Lower lobe of right lung (tissue), 2 donors: ENCODE data around the gene NOTCH2. TPM values are rescaled to one million over a fixed set of nuclear protein-coding genes. Genes with fewer than 3 reads are reported as not detected.

ENCODE experiments used
- ATAC-seq, 2 donors: fragments of 200-7000 bp; cut with Tn5 transposase; one replicate each; pipeline ENCODE4 v1.9.1; 2020 to 2022; ENCODE audit warnings: mild to moderate bottlenecking in 2 of 2, moderate library complexity in 2 of 2
- DNase-seq: peaks from one replicate; pipeline ENCODE4 v3.0.0-alpha.2; 2020
- H3K27ac ChIP-seq: fragments of 200-600 bp; one replicate; pipeline ENCODE4 v1.8.0; 2022
- H3K27me3 ChIP-seq: fragments of 200-600 bp; one replicate; pipeline ENCODE4 v1.8.0; 2022; ENCODE audit warnings: low read depth
- H3K36me3 ChIP-seq: fragments of 200-600 bp; one replicate; pipeline ENCODE4 v1.8.0; 2022; ENCODE audit warnings: mild to moderate bottlenecking
- H3K4me1 ChIP-seq: fragments of 200-600 bp; one replicate; pipeline ENCODE4 v1.8.0; 2022
- H3K4me3 ChIP-seq: fragments of 200-600 bp; one replicate; pipeline ENCODE4 v1.8.0; 2022; ENCODE audit warnings: mild to moderate bottlenecking
- H3K9me3 ChIP-seq: fragments of 200-600 bp; one replicate; pipeline ENCODE4 v1.8.0; 2022
- intact Hi-C: fragments of 100-400 bp; cut with DNase I; formaldehyde crosslinking; loops from one replicate; pipeline ENCODE4 v1.11.0; 2022
- total RNA-seq: library from RNA; stranded (reverse); fragmentation: NEBNext Ultra II Directional; extraction: Animal tissue kit (Norgen Biotek cat#: 25700); gene quantifications from one replicate; pipeline ENCODE4 v1.2.1, GENCODE V29; 2021
- TF ChIP-seq, protein P1 (sequence below): fragments of 200-600 bp; IDR thresholded peaks from one replicate; pipeline ENCODE4 v1.8.0; 2022; ENCODE audit warnings: antibody characterized with exemption, mild to moderate bottlenecking
- donor health status: DM: no; HTN: yes; CAD: no; lungs with severe emphysema.

NOTCH2 gene
- total RNA-seq, 1 donor from 2014 or later: 101 TPM

DNA sequence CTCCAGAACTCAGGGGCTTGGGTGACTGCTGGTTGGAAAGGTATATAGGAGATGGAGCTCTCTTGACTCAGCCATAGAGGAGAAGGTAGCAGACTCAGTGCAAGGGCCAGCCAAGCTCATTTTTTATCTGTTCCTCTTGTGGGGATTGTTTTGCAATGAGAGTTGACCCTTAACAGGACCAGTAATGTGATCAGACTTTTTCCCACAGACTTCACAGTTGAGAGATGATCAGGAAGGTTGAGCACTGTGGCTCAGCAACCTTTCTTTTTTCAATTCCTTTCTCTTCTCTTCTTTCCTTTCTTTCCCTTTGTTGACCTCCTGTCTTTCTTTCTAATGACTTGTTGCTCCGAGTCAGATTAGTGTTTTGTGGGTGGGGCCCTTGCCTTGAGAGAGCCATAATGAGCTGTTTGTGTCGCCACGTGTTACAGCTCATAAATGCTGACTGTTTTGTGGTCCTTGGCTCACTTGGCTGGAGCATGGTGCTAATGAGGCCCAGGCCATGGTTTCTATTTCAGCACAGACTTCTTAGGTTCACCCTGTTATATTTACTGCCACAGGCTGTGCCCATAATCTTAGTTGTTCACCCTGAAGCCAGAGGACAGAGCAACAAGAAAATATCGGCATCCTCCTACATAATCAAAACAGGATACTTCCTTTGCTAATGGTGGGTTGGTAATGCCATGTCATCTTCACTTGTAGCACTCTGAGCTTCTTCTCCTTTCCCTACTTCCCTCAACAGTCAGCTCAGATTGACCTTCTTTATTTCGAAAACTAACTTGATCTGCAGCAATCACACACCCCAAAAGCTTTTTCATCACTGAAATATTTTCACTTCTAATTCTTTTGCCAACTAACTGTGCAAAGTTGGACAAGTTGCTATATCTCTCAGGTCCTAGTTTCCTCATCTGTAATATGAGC, 187.1 kb downstream of the NOTCH2 start:
- intact Hi-C loops: no loop called here
- Histone ChIP-seq H3K36me3 (no peaks in the 10 kb centered on the region), H3K4me3 (no peak overlapping the region), H3K9me3 (no peaks in the 10 kb centered on the region), H3K27ac (no peak overlapping the region), H3K4me1 (no peaks in the 10 kb centered on the region), H3K27me3 (no peaks in the 10 kb centered on the region)
- TF ChIP-seq, protein P1, sequence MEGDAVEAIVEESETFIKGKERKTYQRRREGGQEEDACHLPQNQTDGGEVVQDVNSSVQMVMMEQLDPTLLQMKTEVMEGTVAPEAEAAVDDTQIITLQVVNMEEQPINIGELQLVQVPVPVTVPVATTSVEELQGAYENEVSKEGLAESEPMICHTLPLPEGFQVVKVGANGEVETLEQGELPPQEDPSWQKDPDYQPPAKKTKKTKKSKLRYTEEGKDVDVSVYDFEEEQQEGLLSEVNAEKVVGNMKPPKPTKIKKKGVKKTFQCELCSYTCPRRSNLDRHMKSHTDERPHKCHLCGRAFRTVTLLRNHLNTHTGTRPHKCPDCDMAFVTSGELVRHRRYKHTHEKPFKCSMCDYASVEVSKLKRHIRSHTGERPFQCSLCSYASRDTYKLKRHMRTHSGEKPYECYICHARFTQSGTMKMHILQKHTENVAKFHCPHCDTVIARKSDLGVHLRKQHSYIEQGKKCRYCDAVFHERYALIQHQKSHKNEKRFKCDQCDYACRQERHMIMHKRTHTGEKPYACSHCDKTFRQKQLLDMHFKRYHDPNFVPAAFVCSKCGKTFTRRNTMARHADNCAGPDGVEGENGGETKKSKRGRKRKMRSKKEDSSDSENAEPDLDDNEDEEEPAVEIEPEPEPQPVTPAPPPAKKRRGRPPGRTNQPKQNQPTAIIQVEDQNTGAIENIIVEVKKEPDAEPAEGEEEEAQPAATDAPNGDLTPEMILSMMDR: no peak
- DNase-seq (no peak), ATAC-seq (peak in 1 of 2 donors; percentile 49)

DNA sequence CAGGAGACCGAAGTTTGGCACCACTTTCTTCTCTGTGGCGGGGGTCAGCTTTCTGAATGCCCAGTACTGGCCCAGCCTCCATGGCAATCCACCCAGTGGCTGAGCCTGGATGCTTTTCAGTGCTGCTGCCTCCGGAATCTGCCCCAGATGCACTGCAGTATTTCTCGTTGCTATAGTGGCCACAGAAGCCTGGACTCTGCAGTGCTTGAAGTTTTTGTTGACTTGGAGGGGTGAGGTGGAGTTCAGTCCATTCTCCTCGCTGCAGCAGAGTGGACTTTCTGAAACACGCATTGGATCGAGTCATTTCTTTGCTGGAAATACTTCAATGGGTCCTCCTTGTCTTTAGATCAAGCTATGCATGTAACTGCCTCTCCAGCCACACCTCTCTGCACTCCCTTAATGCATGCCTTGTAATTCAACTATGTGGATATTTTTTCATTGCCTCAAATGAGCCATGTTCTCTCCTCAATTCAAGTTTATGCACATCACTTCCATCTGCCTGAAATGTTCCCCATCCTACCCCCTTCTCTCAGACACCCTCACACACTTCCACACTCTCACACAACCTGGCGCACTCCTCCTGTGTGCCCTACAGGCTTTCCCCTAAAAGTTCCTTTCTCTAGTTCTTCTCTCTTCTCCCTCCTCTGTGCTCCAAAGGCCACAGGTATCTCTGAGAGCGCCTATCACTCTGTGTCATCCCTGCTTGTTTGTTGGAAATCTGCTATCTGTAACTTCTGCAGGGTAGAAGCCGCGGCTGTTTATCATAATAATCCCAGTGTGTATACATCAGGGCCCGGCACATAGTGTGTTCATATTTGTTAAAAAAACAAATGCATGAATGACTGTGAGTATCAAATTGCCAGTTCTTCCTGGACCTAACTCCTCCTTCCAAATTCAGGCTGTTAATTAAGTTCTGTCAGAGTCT, 189.7 kb downstream of the NOTCH2 start:
- no peaks in the 10 kb centered on the region for H3K9me3 ChIP-seq
- ATAC-seq (no peak), DNase-seq (no peak)
- TF ChIP-seq, protein P1: no peak
- intact Hi-C loops: no loop called here
- H3K27ac ChIP-seq: no peak overlapping the region
- H3K4me3 ChIP-seq: no peak overlapping the region
- no peaks in the 10 kb centered on the region for H3K27me3 ChIP-seq
- no peaks in the 10 kb centered on the region for H3K4me1 ChIP-seq
- H3K36me3 ChIP-seq: no peaks in the 10 kb centered on the region

DNA sequence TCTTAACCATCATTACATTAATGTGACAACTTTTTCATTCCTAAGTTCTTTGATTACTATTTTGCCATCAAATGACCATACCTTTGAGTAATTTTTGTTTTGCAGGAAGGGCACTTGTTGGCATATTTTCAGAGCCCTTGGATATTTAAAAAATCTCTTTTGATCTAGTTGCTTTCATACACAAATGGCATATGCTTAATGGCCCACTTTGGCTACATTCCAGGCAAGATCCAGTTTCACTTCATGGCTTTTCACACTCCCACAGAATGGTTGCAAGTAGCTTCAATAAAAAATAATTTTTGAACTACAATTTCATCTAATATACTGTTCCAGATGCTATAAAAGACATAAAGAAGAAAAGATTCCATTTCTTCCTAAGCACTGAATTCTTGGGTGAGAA, 191.3 kb downstream of the NOTCH2 start:
- Histone ChIP-seq H3K4me1 (no peaks in the 10 kb centered on the region), H3K27ac (no peak overlapping the region), H3K36me3 (no peaks in the 10 kb centered on the region), H3K27me3 (no peaks in the 10 kb centered on the region), H3K9me3 (no peaks in the 10 kb centered on the region), H3K4me3 (no peak overlapping the region)
- intact Hi-C loops: no loop called here
- TF ChIP-seq, protein P1: no peak
- DNase-seq: no peak
- ATAC-seq: no peak

DNA sequence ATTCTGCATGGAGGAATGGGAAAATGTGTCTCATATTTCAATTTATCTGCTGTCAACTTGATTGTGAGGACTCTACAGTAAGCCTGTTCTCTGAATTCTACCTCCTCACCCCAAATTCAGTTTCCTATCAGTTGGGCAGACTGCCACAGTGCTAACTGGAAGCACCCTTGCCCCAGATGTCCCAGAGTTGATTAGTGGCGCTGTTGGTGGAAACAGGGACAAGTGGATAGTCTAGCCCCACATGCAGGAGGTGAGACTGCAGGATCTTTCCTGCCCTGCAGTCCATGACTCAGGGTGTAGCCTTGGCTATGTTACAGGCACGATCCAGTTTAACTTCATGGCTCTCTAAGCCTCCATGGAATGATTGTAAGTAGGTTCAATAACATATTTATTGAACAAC, 195.3 kb downstream of the NOTCH2 start:
- ATAC-seq: no peak
- Histone ChIP-seq H3K27me3 (no peaks in the 10 kb centered on the region), H3K4me3 (no peak overlapping the region), H3K9me3 (no peaks in the 10 kb centered on the region), H3K36me3 (no peaks in the 10 kb centered on the region), H3K4me1 (no peaks in the 10 kb centered on the region), H3K27ac (no peak overlapping the region)
- intact Hi-C loops: no loop called here
- no peak for DNase-seq
- TF ChIP-seq, protein P1: no peak

DNA sequence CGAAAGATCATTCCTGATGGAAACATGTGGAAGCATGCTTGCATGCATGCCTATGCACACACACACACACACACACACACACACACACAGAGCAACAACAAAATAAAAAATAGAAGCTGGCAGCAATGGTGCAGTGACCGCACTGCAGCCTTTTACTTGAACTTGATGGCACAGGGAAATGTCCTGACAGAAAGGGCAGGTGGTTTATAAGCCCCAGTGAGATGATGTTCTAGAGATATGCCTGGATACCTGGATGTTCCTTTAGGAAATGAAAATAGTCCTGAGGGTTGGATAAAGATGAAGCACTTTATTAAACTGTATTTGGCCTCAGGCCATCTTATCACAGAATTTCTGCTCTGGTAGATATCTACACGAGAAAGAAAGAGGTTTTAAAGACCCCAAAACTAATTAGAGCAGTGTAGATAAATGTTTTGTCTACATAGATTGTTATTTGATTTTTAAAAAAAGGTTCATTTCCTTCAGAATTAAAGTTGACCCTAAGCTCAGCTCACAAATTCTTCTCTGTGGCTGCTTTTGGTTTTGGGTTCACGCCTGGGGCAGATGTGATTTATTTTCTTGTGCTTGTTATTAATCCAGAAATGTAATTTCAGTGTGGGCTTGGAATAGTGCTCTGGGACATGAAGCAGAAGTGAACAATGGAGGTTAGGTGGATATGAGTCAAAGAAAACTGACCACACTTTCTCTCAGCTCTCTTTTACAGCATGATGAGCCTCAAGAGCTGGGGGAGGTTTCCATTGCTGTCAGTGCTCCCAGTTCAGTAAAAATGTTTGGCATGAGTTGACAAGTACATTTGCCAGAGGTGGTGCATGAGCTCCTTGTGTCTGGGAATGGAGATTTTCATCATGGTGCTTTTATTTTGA, 196.1 kb downstream of the NOTCH2 start:
- Histone ChIP-seq H3K27me3 (no peaks in the 10 kb centered on the region), H3K36me3 (no peaks in the 10 kb centered on the region), H3K4me3 (no peak overlapping the region), H3K9me3 (no peaks in the 10 kb centered on the region), H3K27ac (no peak overlapping the region), H3K4me1 (no peaks in the 10 kb centered on the region)
- TF ChIP-seq, protein P1: no peak
- intact Hi-C loops: no loop called here
- DNase-seq (no peak), ATAC-seq (no peak)
